ENCODE data around the gene APOL1.
"Not testable (repeated sequence)": the region's sequence is repeated elsewhere in the genome, so short reads cannot be mapped to it uniquely, and the experiment has no call there.

Gene APOL1, protein sequence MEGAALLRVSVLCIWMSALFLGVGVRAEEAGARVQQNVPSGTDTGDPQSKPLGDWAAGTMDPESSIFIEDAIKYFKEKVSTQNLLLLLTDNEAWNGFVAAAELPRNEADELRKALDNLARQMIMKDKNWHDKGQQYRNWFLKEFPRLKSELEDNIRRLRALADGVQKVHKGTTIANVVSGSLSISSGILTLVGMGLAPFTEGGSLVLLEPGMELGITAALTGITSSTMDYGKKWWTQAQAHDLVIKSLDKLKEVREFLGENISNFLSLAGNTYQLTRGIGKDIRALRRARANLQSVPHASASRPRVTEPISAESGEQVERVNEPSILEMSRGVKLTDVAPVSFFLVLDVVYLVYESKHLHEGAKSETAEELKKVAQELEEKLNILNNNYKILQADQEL

DNA sequence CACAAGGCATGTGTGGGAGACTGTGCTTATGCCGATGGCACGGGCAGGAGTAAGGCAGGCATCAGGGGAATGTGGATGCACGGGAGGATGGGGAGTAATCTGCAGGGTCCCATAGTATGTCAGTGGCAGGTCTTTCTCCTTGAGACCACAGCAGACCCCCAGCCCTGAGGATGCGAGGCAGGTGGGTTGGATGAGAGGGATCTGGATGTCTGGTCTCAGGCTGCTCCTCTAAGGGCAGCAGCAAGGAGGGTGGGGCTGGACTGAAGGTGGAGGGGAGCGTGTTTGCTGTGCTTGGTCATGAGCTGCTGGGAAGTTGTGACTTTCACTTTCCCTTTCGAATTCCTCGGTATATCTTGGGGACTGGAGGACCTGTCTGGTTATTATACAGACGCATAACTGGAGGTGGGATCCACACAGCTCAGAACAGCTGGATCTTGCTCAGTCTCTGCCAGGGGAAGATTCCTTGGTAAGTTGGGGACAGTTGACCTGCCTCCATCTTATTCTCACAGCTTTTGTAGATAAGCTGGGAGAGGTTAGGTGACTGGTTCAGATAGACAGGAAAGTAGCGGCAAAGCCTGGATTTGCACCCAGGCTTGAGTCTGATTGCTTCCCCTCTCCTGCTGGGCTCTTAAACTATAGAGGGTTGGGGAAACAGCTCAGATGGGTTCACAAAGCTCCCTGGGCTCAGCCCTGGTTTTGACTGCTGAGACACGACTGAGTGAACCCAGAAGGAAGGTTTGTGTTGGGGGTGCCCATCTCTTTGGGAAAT is at the start of gene APOL1:
Gene APOL1, plus strand, starts transcription at position 380 of the 769 bp plus-strand sequence. CDS start 1,823 bp downstream, outside the sequence.
- no peak for DNase-seq

DNA sequence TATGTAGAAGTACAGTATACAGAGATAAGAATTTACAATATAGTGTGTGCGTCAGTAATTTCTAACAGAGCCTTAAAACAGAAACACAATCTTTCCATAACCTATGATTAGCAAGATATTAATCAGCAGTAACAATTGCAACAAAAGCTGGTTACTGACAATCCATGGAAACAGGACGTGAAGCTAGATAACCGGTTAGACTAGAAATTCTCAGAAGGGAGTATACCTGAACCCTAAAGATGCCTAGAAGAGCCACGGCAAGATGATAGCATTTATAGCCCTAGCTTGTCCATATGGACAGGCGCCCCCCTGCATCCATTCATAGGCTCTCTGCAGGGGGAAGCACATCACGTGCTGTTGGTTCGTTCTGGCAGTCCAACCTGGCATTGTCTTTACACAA is 49.5 kb upstream of the APOL1 start:
- not testable (repeated sequence) for DNase-seq

DNA sequence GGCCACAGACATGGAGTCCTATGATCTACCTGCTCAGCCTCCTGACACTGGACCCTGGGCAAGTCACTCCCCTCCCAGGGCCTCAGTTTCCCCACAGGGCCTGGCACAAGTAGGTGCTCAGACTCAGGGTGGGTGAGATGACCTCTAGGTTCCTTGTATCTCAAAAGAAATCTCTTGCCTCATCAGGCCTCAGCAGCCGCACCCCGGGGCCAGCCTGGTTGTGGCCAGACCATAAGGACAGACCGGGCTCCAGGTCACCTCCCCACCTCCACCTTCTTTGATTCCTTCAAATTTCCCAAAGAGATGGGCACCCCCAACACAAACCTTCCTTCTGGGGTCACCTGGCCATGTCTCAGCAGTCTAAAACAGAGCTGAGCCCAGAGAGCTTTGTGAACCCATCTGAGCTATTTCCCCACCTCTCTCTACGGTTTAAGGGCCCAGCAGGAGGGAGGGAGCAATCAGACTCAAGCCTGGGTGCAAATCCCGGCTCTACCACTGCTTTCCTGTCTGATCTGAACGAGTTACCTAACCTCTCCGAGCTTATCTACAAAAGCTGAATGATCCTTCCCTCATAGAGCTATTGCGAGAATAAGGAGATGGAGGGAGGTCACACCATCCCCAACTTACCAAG is 48.8 kb upstream of the APOL1 start:
- no peak for DNase-seq

DNA sequence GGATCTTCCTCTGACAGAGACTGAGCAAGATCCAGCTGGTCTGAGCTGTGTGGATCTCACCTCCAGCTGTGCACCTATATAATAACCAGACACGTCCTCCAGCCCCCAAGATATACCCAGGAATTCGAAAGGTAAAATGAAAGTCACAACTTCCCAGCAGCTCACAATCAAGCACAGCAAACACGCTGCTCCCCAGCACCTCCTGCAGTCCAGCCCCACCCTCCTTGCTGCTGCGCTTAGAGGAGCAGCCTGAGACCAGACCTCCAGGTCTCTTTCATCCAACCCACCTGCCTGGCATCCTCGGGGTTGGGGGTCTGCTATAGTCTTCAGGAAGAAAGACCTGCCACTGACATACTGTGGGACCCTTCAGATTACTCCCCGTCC is 48.3 kb upstream of the APOL1 start:
- DNase-seq, result no peak

DNA sequence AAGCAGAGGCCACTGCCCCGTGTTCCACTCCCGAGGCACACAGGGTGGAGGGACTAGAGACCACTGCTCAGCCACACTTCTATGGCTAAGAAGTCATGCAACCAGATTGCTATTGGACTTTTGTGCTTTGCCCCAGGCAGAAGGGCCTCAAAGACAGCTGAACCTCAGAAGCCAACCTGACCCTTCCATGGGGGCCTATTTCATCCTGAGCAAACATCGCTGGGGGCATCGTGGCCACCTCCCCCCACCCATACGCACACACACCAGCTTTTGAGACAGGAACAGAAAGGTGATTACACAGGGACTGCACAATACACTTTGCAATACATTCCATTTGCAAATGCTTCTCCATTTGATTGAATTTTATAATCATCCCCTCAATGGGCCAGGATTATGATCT is 47.4 kb upstream of the APOL1 start:
- DNase-seq, result not testable (repeated sequence)

DNA sequence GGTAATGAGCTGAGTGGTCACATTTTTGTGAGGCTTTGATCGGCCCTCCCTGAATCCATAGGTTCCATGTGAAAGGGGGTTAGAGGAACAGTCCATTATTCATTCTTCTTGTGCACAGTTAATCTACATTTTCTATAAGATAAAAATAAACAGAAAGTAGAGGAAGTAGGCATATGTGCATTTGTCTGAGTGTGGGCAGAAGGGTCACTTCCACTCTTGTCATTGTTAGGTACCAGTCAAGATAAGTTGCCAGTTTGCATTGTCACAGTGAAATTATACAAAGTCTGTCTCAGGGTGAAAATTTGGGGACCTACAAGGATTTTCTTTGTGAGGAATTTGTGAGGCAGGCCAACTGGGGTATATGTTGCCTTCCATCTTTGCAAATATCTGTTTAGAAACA is 46.7 kb upstream of the APOL1 start:
- no peak for DNase-seq

DNA sequence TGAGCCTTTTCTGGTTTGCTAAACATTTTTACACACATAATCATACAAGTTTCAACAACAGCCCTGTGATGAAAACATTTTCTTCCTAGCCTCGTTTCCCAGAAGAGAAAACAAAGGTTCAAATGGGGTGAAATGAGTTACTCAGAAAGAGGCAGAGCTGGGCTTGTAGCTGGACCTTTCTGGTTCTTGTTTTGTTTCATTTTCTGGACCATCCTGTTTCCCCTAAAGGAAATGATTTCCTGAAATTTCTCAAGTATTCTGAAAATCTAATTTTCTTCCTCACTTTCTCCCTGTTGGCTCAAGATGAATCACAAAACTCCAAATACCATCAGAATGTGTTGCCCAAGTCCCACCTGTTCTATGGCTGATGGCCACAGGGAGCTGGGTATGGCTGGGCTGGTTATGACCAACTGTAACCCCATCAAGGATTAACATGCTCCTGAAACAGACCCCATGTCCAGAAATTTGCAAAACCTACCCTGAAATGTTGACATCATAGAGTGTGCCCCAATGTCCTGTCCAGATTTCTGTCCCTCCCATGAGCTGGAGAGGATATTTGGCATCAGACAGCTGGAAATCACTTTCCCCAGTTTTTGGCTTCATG is 44.7 kb upstream of the APOL1 start:
- no peak for DNase-seq

DNA sequence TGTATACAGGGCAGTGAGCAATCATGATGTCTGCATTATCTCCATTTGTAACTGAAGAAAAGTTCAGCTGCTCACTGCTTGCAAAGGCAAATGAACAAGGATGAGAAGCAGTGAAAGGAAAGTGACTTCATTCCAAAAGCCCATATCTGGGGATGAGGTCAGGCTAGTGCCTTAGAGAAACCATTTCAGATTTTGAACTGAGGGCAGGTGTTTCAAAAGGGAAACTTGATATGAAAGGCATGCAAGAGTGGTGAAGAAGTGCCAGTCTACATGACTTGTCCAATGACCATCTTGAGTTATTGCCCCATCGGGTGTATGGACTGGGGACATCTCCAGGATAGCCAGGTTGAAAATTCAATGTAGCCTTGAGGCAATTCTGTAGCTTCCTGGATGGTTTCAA is 44.0 kb upstream of the APOL1 start:
- DNase-seq, result no peak

DNA sequence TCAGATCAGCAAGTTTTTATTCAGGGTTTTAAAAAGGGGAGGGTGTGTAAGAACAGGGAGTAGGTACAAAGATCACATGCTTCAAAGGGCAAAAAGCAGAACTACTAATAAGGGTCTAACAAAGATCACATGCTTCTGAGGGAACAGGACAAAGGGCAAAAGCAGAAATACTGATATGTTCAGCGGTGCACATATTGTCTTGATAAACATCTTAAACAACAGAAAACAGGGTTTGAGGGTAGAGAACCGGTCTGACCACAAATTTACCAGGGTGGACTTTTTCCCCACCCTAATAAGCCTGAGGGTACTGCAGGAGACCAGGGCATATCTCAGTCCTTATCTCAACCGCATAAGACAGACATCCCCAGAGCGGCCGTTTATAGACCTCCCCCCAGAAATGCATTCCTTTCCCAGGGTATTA is 43.4 kb upstream of the APOL1 start:
- DNase-seq, result not testable (repeated sequence)

DNA sequence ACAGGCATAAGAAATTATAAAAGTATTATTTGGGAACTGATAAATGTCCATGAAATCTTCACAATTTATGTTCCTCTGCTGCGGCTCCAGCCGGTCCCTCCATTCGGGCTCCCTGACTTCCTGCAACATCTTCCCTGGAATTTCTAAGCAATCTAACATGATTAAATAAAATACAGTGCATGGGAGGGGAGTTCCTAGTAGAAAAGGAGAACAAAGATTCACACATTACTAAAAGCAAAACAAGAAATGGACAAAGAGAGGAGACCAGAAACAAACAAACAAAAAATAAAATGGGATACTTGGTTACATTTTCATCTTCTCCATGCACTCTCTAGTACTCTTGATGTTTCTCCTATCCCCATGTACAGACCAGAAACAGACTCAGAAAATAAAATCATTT is 42.7 kb upstream of the APOL1 start:
- no peak for DNase-seq

DNA sequence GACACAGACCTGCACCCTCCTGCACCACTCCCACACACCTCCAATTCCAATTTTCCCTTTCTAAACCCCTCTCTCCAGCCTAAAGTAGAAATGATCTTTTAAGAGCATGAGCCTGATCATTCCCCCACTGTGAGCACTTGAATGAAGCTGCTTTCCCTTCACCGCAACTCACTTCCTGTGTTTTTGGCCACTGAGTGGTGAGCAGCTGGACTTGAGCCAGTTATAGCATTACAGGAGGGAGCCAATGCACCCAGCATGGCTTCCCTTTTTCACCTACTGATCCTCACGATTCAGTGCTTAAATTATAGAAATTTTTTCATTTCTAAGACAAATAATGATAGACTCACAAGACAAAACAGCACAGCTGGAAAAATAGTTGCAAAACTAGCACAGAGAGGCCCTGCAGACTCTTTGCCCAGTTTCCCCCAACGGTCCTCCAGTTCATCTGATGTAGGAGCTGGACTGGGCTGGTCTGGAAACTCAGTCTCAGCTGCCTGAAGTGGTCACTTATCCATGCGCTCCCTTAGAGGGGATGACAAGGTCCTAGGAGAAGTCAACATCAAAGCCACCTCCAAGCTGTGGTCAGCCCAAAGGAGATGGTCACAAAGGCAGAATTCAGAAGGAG is 41.6 kb upstream of the APOL1 start:
- no peak for DNase-seq

DNA sequence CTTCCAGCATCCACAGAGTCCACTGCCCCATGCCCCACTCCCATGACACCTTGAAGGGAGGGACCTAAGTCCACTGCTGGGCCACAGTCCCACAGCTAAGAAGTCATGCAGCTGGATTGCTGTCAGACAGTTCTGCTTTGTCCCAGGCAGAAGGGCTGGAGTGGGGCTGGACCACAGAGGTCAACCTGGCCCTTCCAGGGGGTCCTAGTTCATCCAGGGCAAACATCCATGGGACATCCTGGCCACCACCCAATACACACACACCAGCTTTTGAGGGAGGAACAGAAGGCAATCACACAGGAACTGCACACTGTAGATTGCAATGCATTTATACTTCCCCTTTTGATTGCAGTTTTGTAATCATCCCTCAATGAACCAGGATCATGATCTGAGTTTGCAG is 40.0 kb upstream of the APOL1 start:
- no peak for DNase-seq

DNA sequence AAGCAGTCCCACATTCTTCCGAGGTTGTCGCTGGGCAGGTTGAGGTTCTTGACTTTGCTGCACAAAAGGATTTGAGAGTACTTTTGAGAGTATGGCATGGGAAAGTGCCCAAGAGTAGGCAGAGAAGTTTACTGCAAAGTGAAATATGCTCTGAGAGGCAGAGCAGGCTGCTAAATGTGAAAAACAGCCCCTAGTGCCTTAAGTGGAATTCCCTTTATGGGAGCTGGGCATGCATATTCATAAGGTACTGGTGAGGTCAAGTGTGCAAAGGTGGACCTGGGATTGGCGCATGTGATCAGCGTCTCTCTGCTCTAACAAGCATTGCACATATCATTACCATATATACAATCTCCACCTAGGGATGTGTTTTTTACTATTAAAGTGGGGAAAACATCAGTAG is 39.3 kb upstream of the APOL1 start:
- DNase-seq, result no peak

DNA sequence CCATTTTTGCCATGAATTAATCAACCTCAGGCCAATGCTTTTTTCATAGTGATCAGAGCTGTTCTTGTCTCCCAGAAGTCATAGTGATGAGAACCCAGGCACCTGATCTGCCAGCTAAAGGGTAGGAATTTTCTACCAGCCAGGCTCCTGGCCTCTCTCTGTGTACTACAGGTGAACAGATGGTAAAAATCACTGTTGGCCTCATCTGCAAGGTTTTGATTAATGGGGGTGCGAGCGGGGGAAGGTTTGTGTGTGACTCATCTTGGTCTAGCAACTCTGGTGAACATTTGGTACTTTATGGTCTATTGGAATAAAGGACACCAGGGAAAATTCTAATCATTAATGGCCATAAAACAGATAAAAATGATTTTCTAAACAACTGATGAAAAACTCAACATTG is 37.0 kb upstream of the APOL1 start:
- no peak for DNase-seq

DNA sequence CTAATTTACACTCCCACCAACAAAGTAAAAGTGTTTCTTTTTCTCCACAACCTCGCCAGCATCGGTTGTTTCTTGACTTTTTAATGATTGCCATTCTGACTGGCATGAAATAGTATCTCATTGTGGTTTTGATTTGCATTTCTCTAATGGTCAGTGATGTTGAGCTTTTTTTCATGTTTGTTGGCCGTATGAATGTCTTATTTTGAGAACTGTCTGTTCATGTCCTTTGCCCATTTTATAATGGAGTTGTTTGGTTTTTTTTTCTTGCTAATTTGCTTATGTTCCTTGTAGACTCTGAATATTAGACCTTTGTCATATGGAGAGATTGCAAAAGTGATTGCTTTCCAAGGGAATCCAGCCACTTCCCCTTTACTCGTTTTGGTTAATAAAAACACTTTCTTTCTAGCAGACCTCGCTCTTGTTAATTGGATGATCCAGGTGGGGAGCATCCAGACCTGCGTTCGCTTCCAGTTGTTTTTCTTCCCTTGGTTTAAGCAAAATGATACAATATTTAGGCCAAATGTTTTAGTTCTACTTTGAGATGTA is 34.2 kb upstream of the APOL1 start:
- no peak for DNase-seq

DNA sequence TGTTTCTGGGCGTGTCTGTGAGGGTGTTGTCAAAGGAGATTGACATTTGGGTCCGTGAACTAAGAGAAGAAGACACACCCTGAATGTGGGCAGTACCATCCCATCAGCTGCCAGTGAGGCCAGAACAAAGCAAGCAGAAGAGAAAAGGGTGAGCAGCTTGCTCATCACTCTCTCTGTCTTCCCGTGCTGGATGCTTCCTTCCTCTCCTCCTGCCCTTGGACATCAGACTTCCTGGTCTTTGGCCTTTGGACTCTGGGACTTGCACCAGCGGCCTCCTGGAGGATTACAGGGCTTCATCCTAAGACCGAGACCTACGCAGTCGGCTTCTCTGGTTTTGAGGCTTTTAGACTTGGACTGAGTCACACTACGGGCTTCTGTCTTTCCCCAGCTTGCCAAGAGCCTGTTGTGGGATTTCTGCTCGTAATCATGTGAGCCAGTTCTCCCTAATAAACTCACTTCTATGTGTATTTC is 32.4 kb upstream of the APOL1 start:
- peak; percentile 66 for DNase-seq

DNA sequence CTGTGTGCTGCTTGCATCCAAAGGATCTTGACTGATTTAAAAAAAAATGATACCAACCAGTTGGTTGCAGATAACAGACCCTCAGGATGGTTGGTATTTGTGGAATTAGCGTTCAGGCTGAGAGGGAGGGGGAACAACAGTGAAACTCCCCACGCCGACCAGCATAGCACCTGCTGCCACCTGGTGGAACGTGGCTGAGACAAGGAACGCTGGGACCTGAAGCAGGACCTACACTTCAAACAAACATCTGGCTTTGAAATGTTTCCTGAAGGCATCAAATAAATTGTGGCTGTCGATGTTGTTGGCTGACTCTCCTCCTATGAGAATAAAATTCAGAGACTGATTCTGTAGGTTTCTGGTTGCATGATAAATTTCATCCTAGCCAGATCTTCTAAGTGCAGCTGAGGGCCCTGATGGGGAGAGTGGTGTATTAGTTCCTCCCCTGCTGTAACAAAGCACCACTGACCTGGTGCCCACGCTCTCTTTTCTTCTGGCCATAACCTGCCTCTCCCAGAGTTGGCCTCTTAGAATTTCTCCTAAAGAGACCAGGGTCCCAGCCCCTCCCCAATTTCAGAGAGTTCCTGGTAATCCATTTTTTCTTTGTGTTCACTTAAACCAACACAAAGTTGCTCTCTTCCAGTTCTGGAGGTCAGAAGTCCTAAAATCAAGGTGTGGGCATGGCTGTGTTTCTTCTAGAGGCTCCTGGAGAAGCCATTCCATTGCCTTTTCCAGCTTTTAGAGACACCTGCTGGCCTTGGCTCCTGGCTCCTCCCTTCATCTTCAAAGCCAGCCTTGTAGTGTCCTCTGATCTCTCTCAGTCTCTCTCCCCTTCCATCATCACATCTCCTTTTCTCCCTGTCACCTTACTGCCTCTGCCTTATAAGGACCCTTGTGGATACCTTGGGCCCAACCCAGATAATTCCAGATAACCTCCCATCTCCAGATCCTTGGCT is 30.9 kb upstream of the APOL1 start:
- DNase-seq, result no peak

DNA sequence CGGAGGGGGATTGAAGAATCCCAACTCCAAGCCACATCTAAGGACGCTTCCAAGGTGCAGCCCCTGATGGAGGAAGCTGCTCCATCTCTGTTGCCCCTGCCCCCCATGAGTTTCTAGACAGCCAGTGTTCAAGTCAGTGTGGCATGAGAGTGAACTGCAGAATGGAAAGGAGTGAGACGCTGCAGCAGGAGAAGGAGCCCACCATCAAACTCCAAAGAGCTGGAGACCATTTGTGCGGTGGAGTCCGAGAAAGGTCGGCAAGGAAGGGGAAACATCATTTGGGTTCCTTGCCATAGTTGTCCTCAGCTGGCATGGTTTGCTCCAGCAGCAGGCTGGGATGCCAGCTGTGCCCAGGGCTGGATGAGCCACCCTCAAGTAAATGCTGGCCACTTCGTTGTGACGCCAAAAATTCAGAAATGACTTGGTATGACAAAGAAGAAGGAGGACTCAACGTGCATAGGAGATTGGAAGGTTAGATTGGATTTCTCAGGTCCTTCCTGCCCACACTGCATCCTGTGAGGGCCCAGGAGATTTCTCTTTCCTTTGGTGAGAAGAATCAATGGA is 30.0 kb upstream of the APOL1 start:
- no peak for DNase-seq

DNA sequence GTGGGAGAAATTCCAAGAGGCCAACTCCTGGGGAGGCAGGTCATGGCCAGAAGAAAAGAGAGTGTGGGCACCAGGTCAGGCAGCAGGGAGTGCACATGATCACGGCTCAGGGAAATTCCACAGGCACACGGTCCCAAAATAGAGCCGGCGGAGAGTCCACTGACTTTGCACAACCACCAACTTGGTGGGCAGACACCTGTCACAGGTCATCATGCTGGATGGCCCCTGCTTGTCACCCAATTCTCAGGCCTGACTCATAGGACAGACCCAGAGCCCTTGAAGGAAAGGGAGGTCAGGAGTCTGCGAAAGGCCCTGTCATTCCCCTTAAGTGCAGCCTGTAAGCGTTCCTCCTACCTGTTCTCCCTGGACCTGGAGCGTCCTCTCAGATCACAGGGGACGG is 29.4 kb upstream of the APOL1 start:
- DNase-seq, result no peak

DNA sequence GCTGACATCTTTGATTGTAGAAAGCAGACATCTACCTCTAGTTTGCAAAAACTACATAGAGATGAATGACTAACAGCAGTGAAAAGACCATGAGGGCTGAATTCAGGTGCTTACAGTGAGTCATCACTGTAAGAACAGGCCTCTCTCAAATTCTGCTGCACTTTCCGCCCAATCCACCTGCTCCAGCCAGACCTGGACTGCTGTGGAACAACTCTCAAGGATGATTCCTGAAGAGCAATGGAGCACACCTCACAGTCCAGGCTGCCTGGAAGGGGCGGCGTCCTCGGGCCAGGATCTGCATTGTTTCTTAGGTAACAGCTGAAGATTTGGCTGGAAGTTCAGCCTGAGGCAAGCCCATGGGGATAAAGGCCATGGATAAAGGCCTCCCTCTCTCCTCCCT is 28.7 kb upstream of the APOL1 start:
- no peak for DNase-seq

DNA sequence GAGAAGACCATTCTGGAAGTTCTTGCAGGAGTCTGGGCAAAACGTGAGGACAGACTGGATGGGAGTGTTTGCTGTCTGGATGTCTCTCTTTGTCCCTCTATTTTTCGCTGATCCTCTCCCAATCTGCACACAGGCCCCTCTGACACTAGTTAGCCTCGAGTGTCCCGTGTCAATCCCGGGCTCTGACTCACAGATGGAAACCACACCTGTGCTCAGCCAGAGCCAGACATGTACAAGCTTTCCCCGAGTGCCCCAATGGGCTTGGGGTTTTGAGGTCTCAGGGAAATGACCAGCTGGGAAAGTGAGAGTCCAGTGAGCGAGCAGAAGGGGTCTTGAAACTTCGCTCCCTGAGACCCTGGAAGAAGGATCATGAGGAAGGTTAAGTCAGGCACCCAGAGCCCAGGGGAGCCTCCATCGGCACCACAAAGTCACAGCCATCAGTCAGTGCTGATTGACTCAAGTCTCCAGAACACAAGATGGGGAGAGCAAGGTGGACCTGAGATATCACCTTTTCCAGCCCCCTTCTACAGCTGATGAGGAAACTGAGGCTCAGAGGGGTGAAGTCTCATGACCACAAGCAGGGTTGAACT is 27.5 kb upstream of the APOL1 start:
- DNase-seq, result no peak
